Left lung (tissue), 10 donors: Measurements from ENCODE around the gene ERC2. TPM values are rescaled to one million over a fixed set of nuclear protein-coding genes. Genes with fewer than 3 reads are reported as not detected.

Source experiments
- ATAC-seq: fragments of 200-7000 bp; cut with Tn5 transposase; one replicate; pipeline ENCODE4 v1.9.1; 2020; ENCODE audit warnings: moderate library complexity
- DNase-seq, 4 donors: peaks; one replicate each; pipeline ENCODE4 v3.0.0-alpha.2; 2013 to 2020
- H3K27ac ChIP-seq, 2 donors: fragments of 200-600 bp; sonication (generic) in 1 of 2; one replicate each; pipeline versions ENCODE4 v1.5.0 to v1.8.0; 2020 to 2021
- H3K27me3 ChIP-seq, 2 donors: fragments of 200-600 bp; sonication (generic) in 1 of 2; one replicate each; pipeline versions ENCODE4 v1.5.0 to v1.8.0; 2020 to 2021
- H3K36me3 ChIP-seq, 2 donors: fragments of 200-600 bp; sonication (generic) in 1 of 2; one replicate each; pipeline versions ENCODE4 v1.5.0 to v1.8.0; 2020 to 2021
- H3K4me1 ChIP-seq, 2 donors: fragments of 200-600 bp; one replicate each; pipeline ENCODE4 v1.8.0; 2021
- H3K4me3 ChIP-seq, 2 donors: fragments of 200-600 bp; sonication (generic) in 1 of 2; one replicate each; pipeline versions ENCODE4 v1.5.0 to v1.8.0; 2020 to 2021; ENCODE audit warnings: mild to moderate bottlenecking in 1 of 2
- H3K9me3 ChIP-seq, 2 donors: fragments of 200-600 bp; sonication (generic) in 1 of 2; one replicate each; pipeline versions ENCODE4 v1.5.0 to v1.8.0; 2020 to 2021
- CTCF ChIP-seq, 2 donors: fragments of 200-600 bp; sonication (generic) in 1 of 2; IDR thresholded peaks; one replicate each; pipeline versions ENCODE4 v1.5.0 to v1.8.0; 2021; ENCODE audit warnings: antibody characterized with exemption in 2 of 2
- intact Hi-C, 2 donors: fragments of 100-400 bp; cut with DNase I; formaldehyde crosslinking; loops; one replicate each; pipeline versions ENCODE4 v1.11.2 to v1.14.2; 2022
- polyA plus RNA-seq, 6 donors: library from polyadenylated mRNA; unstranded; fragments of 120-200 nt; gene quantifications; one replicate each; pipeline ENCODE4 v1.2.1, GENCODE V29; 2013; ENCODE audit not compliant: insufficient read length in 6 of 6
- total RNA-seq, 2 donors: library from RNA; stranded (reverse); fragmentation: NEBNext Ultra II Directional; extraction: Animal tissue kit (Norgen Biotek cat#: 25700); gene quantifications; one replicate each; pipeline ENCODE4 v1.2.1, GENCODE V29; 2021
- donor health status: DM: no; HTN: yes; CAD: no.
- donor health status: DM: no; HTN: no; CAD: no.

ERC2 gene
- total and polyA plus RNA-seq, 8 donors = 1.6 to 3.3 (median 2.1) TPM

DNA sequence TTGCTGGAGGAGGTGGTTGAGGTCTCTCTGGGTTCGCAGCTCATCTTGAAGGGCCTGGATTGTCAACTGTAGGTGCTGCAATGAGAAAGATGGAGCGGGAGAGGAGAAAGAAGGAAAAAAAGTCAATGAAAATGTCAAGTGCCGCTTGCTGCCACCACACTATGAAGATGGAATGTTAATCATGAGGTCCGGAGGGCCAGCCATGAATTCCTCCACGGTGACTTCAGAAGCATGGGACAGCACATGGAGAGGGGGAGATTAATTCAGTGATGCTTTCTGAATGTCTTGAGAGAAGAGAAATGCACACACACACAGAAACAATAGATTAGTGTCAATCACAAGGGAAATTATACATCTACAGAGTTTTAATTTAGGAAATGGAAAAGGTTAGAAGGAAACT, 171.9 kb downstream of the ERC2 start:
- Histone ChIP-seq H3K4me1 (no peaks in the 10 kb centered on the region), H3K9me3 (no peaks in the 10 kb centered on the region), H3K27me3 (no peaks in the 10 kb centered on the region), H3K27ac (no peak overlapping the region), H3K4me3 (no peak overlapping the region), H3K36me3 (no peaks in the 10 kb centered on the region)
- DNase-seq (no peak), ATAC-seq (no peak)
- TF ChIP-seq CTCF (IDR thresholded peaks at IDR 0.05) = no peak
- intact Hi-C loops = no loop called here

- no peak for ATAC-seq
- intact Hi-C loops = no loop called here
- no peak for TF ChIP-seq CTCF (IDR thresholded peaks at IDR 0.05)
These were observed 173.1 kb downstream of the ERC2 start for GRCh38 chr3:56295161-56295560.

GRCh38 chr3:56294286-56294685, 174.0 kb downstream of the ERC2 start:
- intact Hi-C loops = no loop called here
- TF ChIP-seq CTCF (IDR thresholded peaks at IDR 0.05) = no peak
- Histone ChIP-seq H3K36me3 (no peaks in the 10 kb centered on the region), H3K4me1 (no peaks in the 10 kb centered on the region), H3K27me3 (no peaks in the 10 kb centered on the region), H3K9me3 (no peaks in the 10 kb centered on the region), H3K27ac (no peak overlapping the region), H3K4me3 (no peak overlapping the region)
- DNase-seq = no peak
- no peak for ATAC-seq

More at GRCh38 chr3:56295161-56295560, 173.1 kb downstream of the ERC2 start:
- Histone ChIP-seq H3K27ac (no peak overlapping the region), H3K4me3 (no peak overlapping the region), H3K9me3 (no peaks in the 10 kb centered on the region), H3K4me1 (no peaks in the 10 kb centered on the region), H3K27me3 (no peaks in the 10 kb centered on the region), H3K36me3 (no peaks in the 10 kb centered on the region)
- DNase-seq = no peak

DNA sequence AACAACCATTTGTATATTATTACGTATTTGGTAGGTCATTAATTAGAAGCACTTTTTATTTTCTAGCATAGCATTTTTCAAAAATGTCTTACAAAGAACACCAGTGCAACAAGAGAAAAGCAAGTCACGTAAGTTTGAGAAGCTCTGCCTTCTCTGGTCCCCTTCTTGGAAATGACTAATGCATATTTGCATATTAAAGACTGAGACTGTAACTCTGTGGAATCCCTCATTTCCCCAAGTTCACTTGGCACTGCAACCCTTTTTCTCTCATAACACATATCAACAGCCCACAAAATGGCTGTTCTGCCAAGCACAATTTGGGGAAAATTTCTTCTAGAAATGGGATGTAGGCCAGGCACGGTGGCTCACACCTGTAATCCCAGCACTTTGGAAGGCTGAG, 176.3 kb downstream of the ERC2 start:
- no peak overlapping the region for H3K4me3 ChIP-seq
- H3K4me1 ChIP-seq = no peaks in the 10 kb centered on the region
- H3K9me3 ChIP-seq = no peaks in the 10 kb centered on the region
- no peak for TF ChIP-seq CTCF (IDR thresholded peaks at IDR 0.05)
- intact Hi-C loops = no loop called here
- ATAC-seq (no peak), DNase-seq (no peak)
- no peak overlapping the region for H3K27ac ChIP-seq
- H3K36me3 ChIP-seq = no peaks in the 10 kb centered on the region
- H3K27me3 ChIP-seq = no peaks in the 10 kb centered on the region

DNA sequence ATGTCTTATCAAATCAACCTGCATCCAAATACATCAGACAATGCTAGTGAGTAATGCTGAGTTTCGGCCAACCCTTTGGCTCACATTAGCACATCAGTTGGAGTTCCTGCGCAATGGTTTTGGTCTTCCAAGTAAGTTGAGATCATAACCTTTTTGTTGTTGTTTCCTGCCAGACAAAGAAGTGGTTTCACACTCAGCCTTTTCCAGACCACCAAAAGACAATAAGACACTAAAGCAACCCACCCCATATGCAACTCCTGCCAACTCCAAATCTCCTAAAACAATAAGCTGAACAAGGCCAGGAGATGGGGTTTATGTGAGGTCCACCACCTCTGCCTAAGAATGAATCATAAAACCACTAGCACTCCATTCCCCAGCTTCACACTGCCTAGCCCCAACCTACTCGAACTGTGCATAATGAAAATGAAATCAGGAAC, 177.0 kb downstream of the ERC2 start:
- TF ChIP-seq CTCF (IDR thresholded peaks at IDR 0.05) = no peak
- peak; percentile 61 for ATAC-seq
- H3K27me3 ChIP-seq = no peaks in the 10 kb centered on the region

More for the DNA sequence above, 177.0 kb downstream of the ERC2 start:
- DNase-seq = no peak
- H3K36me3 ChIP-seq = no peaks in the 10 kb centered on the region
- no peaks in the 10 kb centered on the region for H3K4me1 ChIP-seq
- H3K27ac ChIP-seq = no peak overlapping the region
- H3K4me3 ChIP-seq = no peak overlapping the region
- intact Hi-C loops = no loop called here
- no peaks in the 10 kb centered on the region for H3K9me3 ChIP-seq
